ENCODE data around the gene EFHB. TPM values are rescaled to one million over a fixed set of nuclear protein-coding genes. Genes with fewer than 3 reads are reported as not detected.
A peak's percentile ranks its signal among the peaks of the same experiment; 100 is the strongest.

EFHB gene
- total RNA-seq, 1 donor from 2014 or later, result 0.37 TPM

- no peak for DNase-seq (ENCODE audit: low spot score)
- Mint-ChIP-seq H3K27ac (ENCODE audit: unreplicated experiment) (peak overlapping the region; percentile 100), H3K4me3 (ENCODE audit: unreplicated experiment) (peak overlapping the region; percentile 96), H3K27me3 (ENCODE audit: low read depth) (no peaks in the 10 kb centered on the region), H3K4me1 (ENCODE audit: low read depth) (peaks cover 49% of the 10 kb centered on the region), H3K9me3 (ENCODE audit: low read depth) (no peaks in the 10 kb centered on the region), H3K36me3 (ENCODE audit: low read depth) (peaks cover 4% of the 10 kb centered on the region)
- TF ChIP-seq, protein P1, sequence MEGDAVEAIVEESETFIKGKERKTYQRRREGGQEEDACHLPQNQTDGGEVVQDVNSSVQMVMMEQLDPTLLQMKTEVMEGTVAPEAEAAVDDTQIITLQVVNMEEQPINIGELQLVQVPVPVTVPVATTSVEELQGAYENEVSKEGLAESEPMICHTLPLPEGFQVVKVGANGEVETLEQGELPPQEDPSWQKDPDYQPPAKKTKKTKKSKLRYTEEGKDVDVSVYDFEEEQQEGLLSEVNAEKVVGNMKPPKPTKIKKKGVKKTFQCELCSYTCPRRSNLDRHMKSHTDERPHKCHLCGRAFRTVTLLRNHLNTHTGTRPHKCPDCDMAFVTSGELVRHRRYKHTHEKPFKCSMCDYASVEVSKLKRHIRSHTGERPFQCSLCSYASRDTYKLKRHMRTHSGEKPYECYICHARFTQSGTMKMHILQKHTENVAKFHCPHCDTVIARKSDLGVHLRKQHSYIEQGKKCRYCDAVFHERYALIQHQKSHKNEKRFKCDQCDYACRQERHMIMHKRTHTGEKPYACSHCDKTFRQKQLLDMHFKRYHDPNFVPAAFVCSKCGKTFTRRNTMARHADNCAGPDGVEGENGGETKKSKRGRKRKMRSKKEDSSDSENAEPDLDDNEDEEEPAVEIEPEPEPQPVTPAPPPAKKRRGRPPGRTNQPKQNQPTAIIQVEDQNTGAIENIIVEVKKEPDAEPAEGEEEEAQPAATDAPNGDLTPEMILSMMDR (IDR thresholded peaks at IDR 0.05), result no peak
Measured at GRCh38 chr3:19948226-19948591, 14.2 kb upstream of the EFHB start.

GRCh38 chr3:19947549-19948225, 13.7 kb upstream of the EFHB start:
- TF ChIP-seq, protein P1 (IDR thresholded peaks at IDR 0.05), result no peak
- H3K4me1 Mint-ChIP-seq (ENCODE audit: low read depth), result peaks cover 49% of the 10 kb centered on the region
- H3K27ac Mint-ChIP-seq (ENCODE audit: unreplicated experiment), result peak overlapping the region; percentile 100
- no peaks in the 10 kb centered on the region for H3K9me3 Mint-ChIP-seq (ENCODE audit: low read depth)
- H3K27me3 Mint-ChIP-seq (ENCODE audit: low read depth), result no peaks in the 10 kb centered on the region
- H3K4me3 Mint-ChIP-seq (ENCODE audit: unreplicated experiment), result peak overlapping the region; percentile 96
- no peak for DNase-seq (ENCODE audit: low spot score)
- peaks cover 4% of the 10 kb centered on the region for H3K36me3 Mint-ChIP-seq (ENCODE audit: low read depth)

- H3K4me3 Mint-ChIP-seq (ENCODE audit: unreplicated experiment), result peak within 1 kb of the TSS; percentile 96
- no peaks in the 10 kb centered on the region for H3K27me3 Mint-ChIP-seq (ENCODE audit: low read depth)
- peak; percentile 98 for DNase-seq (ENCODE audit: low spot score)
- peak within 1 kb of the TSS; percentile 100 for H3K27ac Mint-ChIP-seq (ENCODE audit: unreplicated experiment)
- no peaks in the 10 kb centered on the region for H3K9me3 Mint-ChIP-seq (ENCODE audit: low read depth)
- TF ChIP-seq, protein P1 (IDR thresholded peaks at IDR 0.05), result no peak
- peaks cover 49% of the 10 kb centered on the region for H3K4me1 Mint-ChIP-seq (ENCODE audit: low read depth)
- peaks cover 4% of the 10 kb centered on the region for H3K36me3 Mint-ChIP-seq (ENCODE audit: low read depth)
Measured at GRCh38 chr3:19946832-19947548, 13.0 kb upstream of the EFHB start, which contains the start of gene RAB5A. Gene RAB5A (plus strand): TSS chr3:19947097. CDS start chr3:19950899, 3,802 bp downstream.

GRCh38 chr3:19945969-19946831, 12.2 kb upstream of the EFHB start:
- Mint-ChIP-seq H3K27me3 (ENCODE audit: low read depth) (no peaks in the 10 kb centered on the region), H3K27ac (ENCODE audit: unreplicated experiment) (peak overlapping the region; percentile 100)

More at GRCh38 chr3:19945969-19946831, 12.2 kb upstream of the EFHB start:
- Mint-ChIP-seq H3K4me1 (ENCODE audit: low read depth) (peaks cover 43% of the 10 kb centered on the region), H3K36me3 (ENCODE audit: low read depth) (no peaks in the 10 kb centered on the region), H3K9me3 (ENCODE audit: low read depth) (no peaks in the 10 kb centered on the region), H3K4me3 (ENCODE audit: unreplicated experiment) (peak overlapping the region; percentile 96)
- TF ChIP-seq, protein P1 (IDR thresholded peaks at IDR 0.05), result no peak
- no peak for DNase-seq (ENCODE audit: low spot score)

Measured in chondrocyte (in vitro differentiated cells).